HG02970 (cell line): ENCODE measurements around the gene EPHA5.

Source experiments
- ATAC-seq: cut with Tn5 transposase; IDR thresholded peaks from one replicate; pipeline ENCODE4 v1.9.1; 2021; ENCODE audit warnings: mild to moderate bottlenecking, moderate library complexity, moderate number of reproducible peaks; ENCODE audit not compliant: unreplicated experiment, low FRiP score

EPHA5 gene

DNA sequence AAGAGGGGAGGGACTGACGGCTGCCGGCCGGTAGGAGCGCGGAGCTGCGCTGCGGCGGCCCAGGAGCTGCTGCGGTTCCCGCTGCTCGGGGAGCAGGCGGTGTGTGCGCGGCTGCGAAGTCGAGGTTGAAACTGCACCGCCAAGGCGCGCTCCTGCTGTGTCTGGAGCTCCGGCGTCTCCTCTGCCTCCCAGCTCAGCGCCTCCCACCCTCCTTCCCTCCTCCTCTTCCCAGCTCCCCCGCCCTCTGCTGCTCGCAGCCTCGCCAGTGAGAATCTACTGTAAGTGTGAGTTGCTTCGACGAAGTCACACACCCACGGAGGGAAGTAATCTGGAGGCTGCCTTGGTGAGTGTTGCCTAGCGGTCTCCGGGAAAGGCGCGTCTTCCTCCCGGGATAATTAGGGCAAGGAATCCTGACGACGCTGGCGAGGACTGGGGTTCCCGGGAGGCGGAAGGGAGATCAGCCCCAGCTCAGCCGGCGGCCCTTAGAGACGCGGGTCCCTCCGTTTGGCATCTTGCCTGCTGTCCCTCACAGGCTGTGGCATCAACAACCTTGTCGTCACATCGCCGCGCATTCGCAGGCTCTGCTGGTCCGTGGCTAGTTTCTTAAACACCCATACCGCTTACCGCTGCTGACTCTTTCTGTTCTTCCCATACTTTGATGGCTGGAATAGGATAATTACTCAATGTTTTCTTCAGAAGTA, at the start of gene EPHA5:
Gene EPHA5, minus strand, starts transcription at position 159 of the 701 bp plus-strand sequence. CDS start 747 bp downstream, outside the sequence.
- peak; percentile 50 for ATAC-seq

DNA sequence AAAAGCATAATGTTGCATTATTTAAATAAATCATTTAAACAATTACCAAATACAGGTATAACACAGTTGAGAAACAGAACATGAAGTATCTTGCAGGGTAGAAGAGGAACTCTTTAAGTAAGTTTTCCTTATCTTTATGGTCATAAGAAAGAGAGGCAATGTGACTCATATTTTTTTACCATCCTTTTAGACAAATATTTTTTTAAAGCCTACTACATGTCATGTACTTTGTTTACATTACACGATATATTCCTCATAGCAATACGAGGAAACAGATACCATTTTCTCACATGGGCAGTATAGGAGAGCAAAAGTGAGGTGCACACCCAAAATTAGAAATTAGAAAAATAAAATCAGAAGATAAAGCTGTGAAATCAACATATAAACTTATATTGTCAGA, 49.3 kb upstream of the EPHA5 start:
- no peak for ATAC-seq

DNA sequence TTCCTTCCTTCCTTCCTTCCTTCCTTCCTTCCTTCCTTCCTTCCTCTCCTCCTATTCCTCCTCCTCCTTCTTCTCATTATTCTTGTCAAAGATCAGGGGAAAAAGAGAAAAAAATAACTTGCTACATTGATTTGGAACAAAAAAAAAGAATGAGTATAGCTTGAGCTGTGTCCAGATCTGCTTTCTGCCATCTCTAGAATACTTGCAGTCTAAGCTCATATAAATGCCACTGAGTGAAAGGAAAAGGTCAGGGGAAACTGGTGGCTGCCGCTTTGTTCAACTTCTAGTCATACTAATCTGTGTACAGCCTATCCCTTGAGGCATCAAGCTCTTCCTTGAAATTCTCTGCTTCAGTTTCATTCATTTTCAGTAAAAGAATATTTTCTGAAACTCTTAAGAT, 28.3 kb upstream of the EPHA5 start:
- ATAC-seq, result no peak

DNA sequence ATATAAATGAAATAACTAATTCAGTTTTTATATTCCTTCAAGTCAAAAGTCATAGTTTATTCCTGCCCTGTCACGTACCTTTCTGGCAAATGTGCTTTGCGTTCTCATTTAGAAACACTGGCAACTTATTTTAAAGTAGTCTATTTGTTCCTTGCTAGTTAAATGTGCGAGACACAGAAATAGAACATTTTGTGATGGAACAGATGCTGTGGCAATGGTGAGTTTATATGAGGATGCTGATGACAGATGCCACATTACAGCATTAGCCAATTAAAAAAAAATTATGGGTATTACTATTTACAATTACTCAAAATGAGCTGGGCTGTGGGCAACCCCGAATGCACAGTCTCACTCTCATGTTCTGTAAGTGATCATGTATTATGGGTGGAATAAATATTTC, 26.1 kb upstream of the EPHA5 start:
- no peak for ATAC-seq

DNA sequence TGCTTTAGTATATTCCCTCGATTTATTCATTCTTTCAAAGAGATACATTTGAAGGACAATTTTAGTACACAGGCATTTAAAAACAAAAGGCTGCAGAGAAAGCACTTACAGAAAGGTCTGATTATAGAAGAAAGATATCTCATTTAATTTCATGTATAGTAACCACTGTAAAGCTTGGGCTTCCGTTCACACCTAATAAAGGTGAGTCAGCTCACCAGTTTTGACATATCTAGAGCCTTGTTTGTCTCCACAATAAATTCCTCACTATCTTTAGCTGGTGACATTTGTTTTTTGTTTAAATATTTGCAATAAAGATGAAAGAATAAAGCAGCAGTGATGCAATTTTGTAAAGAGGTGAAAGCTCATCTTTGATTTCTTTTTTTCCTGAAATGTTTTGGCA, 1.1 kb upstream of the EPHA5 start:
- no peak for ATAC-seq

DNA sequence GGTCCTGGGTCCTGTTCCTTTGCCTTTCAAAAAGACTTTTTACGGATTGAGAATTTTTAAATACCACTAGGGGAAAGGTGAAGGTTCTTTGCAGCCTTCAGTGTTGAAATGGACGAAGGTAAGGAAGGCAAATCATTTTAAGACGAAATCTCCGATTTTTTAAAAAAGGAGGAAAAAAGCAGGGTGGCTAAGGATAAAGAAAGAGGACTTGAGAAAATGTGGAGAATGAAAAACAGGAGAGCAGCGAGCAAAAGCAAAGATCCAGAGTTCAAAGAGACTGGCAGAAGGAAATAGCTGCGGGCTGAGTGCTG, 314 bp downstream of the EPHA5 start:
- ATAC-seq, result no peak

DNA sequence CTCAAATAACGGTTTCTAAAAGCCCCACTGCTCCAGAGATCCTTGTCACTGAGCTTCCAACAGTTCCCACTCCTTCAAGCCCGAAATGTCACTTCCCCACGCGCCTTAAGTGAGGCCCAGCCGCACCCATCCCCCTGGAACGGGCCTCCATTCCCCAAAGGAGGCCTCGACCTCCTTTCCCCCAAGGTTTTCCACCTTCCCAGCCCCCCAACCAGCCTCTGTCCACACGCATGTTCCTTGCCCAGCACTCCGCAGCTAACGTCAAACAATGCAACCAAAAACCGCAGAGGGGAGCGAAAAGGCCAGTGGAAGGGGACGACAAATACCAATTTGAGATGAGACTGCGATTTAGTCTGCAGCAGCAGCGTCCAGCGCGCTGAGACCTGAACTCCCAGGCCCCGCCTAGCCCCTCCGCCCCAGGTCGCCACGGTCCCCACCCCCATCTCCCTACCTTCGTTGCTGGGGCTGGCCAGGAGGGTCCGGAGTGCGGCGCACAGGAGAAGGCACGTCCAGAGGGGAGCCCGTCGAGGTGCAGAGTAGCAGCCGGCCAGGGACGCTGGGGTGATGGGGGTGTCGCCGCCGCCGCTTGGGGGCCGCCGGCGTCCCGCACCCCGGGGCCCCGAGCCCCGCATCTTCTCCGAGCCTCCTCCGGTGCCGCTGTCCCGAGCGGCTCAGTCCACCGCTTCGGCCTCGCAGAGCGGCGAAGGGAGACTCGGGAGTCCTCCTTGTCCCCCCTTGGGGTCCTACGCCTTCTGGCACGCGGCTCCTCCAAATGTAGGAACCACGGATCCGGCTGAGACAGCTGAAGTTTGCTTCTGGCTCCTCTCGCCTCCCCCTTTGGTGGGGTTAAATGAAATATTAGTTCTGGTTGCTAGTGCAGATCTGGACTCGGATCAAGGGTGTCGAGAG, 924 bp downstream of the EPHA5 start:
- no peak for ATAC-seq

DNA sequence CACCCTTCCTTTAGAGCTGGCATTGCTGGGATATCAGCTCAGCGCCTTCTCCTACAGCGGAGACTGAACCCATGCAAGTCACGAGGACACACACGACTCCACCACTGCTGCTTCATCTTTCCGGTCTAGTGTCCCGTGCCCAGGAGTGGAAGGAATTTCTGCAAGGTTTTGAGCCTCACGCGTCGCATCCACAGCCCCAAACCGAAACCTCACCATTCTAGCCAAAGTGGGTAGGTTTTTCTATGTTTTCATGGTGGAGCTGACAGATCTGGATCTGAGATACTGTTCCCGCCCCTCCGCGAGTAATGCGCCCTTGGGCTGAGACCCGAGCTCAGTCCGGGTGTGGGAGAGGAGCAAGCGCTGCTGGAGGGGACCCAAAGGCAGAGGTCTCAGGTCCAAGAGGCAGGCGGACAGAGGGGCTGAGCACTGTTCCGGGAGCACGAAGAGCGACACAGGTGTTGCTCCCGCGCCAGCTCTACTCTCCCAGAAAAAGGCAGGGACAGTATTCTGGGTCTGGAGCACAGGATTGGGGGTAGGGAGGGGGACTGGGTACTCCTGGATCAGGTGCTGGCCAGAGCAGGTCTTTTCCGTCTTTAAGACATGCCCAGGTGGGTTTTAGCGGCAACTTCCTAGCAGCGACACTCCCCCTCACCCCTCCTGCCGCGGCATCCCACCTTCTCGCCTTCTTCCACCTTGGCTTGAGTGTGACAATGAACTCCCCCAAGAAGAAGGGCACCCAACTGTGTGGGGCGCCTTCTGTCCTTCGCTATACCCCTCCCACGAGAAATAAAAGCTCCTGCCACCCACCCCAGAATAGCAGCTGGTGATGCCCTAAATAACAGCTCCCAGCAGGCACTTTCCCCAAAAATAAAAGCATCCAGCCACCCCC, 1.8 kb downstream of the EPHA5 start:
- ATAC-seq, result no peak

DNA sequence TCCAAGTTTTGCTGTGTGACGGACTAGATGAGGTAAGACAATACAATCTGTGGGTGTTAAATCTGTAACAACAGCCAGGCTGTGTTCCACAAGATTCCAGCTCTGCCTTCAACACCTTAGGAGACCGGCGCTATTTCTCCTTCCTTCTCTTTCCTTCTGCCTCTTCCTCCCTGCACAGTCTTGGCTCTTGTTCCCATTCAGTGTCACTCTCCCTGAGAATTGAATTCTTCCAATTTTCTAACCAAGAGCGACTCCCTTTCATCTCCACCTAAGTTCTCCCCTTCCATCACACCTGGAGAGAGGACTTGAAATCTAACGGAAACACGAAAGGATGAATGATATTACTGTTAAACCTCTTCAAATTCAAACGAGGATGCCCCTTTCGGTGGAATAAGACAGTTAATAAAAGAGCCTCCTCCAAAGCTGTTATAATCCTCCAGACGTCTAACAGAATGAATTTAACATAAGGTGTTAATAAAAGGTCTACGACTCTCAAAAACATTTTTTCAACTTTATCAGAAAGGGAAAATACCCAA, 2.7 kb downstream of the EPHA5 start:
- no peak for ATAC-seq

DNA sequence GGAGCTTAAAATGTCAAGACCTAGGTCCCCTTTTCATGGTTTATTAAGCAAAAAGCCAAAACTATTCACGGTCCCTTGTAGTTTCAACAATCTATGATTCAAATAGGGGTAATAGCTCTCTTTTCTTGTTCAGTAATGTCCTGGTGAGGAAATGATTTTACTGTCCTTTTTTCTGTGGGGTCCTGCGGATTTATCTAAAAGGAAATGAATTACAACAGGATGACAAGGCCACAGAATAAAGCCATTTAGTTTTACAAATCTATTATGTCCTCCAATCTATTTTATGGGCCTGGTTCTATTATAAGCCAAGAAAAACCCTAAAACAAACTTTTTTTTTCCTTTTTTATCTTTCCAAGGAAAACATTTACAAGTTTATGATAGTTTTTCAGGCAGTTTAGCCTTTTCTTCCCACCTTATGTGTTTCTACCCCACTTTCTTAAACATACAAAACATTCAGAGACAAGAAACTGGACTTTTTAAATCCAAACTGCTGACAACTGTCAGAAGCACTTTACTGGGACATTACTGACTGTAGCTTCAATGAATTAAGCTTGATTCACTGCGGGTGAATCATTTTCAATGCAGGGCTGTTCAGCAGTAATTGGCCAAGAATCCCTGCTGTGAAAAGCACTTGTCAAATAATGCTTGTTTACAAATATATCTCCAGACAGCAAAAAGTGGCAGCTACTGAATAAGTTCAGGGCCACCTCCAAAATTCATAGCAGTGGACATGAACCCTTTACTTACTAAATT, 4.3 kb downstream of the EPHA5 start:
- ATAC-seq, result no peak

DNA sequence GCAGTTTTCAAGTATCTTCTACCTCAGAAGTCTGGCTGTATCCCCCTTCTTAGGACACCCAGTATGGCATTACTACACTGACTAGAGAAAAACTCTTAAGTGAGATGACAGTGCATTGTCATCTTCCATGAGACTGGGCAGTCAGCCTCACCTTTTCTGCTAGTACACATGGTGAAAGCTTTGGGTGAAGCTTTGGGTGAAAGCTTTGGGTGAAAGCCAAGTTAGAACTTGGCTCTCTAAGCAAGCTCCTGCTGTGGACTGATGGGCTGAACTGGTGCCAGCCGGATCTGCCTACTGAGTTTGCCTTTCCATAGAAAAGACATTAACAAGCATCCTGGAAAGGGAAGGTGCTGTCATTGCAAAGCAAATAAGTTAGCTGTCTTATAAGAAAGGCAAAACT, 8.8 kb downstream of the EPHA5 start:
- ATAC-seq, result no peak

DNA sequence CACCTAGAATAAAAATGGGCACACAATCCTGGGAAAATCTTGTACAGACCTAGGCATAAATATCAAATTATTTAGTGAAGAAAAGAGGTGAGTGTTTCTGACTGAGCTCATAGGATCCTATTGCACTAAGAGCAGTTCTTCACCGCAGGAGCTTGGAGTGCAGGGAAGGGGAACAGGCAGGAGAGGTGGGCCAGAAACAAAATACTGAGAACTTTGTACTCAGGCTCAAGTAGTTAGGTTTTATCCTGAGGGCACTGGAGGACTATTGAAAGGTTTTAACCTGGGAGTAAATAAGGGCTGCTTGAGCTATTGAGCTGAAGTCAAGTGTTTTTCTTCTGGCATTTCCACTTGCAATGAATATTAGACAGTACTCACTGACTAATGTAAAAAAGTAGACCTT, 12.2 kb downstream of the EPHA5 start:
- ATAC-seq, result no peak

DNA sequence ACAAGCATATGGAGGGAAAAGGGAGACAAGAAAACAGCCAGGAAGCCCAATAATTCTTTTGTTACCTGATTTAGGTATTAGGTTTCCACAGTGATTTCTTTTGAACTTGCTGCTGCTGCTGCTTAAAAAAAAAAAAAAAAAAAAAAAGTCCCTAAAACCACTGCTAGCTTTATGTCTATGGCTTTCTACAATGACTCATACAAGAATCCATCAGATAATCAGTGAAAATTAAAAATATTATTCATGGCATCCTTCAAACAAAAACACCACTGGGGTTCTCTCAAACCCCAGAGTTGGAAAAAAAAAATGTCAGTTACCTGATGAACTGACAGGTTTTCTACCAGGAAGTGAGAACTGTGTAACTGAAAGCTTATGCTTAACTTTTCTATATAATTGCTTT, 14.3 kb downstream of the EPHA5 start:
- ATAC-seq, result no peak

DNA sequence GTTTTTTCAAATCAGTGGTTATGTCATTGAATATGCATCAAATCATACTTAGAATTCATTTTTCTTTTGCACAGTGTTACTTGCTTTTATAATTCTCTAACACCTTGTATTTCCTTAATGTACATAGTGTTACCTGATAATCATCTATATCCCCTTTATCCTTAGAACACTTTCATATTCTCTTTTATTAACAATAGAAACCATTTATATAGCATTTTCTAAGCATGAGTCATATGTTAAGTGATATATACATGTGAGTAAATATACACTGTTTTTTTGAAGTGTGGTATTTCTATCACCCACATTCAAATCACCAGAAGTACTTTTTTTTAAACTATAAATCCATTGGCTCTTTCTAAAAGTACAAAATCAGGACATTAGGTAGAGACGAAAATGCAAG, 15.3 kb downstream of the EPHA5 start:
- no peak for ATAC-seq

DNA sequence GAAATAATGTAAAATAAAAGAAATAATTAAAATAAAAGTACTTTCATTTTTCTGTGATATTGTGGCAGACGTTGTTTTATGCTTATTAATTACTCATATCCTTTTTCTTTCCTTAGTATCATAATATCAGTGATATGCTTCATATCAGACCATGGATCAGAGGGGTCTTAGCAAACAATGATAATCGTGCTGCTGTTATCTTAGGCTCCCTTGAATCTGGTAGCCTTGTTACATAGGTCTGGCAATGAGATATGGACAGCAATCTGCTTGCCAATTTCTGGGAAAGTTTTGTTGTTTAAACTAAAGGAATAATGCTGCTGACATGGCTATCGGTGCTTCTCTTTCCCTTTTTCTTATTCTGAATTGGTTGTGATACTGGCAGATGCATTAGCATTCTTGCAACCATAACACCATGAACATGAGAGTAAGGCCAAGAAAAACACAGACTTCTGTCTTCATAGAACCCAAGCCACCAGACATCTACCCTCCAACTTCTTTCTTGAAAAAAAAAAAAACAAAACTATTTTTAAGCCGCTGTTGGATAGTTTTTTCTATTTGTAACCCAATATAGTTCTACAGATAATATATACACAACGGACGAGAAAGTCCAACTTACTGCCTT, 16.4 kb downstream of the EPHA5 start:
- ATAC-seq, result no peak

DNA sequence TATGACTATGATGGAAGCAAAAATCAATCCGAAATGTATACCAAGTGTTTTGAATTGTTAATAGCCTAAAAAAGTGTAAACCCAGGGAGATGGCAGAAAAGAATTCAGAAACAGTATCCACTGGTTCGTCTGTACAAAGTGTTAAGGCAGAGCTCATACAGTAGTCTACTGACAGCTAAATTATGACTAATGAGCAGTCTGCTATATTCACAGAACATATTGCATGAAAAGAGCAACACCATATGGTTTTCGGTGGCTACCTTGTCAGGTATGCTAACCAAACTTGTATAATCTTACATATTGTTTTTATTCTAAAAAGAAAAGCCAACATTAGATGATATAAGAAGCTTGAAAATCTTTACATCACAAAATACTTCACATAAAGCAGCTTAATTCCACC, 18.5 kb downstream of the EPHA5 start:
- no peak for ATAC-seq

DNA sequence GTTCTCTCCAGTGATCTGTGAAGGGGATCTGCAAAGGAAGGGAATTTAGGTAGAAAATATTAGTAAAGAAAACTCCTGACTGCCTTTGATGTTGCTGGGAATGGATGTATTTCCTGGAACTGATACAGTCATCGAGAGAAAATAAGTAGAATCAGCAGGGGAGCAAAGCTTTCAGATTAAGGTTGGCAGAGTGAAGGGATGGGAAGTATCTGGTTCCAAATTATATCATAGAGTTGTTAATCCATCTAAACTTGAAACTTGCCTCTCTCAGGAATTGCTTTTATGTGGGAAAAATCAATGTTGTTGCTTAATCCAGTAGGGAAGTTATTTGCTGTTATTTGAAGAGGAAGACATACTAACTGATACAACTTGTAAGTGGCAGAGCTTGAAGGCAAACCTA, 19.3 kb downstream of the EPHA5 start:
- no peak for ATAC-seq

DNA sequence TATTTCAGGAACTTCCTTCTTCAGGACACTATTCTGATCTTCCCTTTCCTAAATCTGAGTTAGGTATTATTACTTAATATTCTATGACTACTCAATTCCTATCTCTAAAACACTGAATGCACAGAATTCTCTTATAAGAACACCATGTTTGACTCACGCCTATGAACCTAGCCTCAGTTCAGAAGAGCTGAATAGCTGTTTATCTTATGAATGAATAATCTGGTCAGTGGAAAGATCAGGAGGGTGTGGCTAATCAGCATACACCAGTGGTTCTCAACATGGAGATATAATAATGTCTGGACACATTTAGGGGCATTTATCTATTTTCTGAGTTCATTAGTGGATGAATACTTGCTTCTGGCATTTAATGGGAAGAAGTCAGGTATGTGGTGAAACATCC, 24.2 kb downstream of the EPHA5 start:
- ATAC-seq, result no peak

DNA sequence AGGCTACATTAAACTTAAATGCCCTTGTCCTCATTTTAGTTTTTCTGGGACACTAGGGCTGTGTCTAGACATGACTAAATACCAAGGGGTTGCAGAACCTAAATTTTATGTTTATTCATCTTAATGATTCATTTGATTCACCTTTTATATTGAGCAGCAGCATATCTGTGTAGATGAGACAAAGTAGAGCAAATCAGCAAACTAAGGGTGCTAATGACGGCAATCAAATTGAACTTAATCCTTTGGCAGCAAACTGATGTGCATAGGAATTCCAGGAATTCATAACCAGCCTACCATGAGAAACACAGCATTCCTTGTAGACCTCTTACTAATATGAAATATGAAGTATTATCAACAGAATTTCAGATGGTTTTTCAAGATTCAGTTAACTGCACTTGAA, 25.1 kb downstream of the EPHA5 start:
- ATAC-seq, result no peak
